ENCODE data around the gene ARHGAP26.
"Not testable (repeated sequence)": the region's sequence is repeated elsewhere in the genome, so short reads cannot be mapped to it uniquely, and the experiment has no call there.

The ARHGAP26 gene

GRCh38 chr5:143199161-143199560 is 429.0 kb downstream of the ARHGAP26 start:
- Histone ChIP-seq H3K36me3 (ENCODE audit: control insufficient read depth in 2 of 2, insufficient read depth in 2 of 2, low read length in 2 of 2) (no peaks in the 10 kb centered on the region), H3K4me1 (ENCODE audit: control insufficient read depth in 2 of 2, insufficient read depth in 2 of 2, low read length in 2 of 2) (no peaks in the 10 kb centered on the region), H3K27me3 (ENCODE audit: control insufficient read depth in 2 of 2, insufficient read depth in 2 of 2, low read length in 2 of 2) (no peaks in the 10 kb centered on the region), H3K9ac (ENCODE audit: low read depth in 1 of 2, low read length in 2 of 2) (no peak overlapping the region), H3K4me3 (ENCODE audit: low read length in 2 of 2) (no peak overlapping the region), H3K9me3 (ENCODE audit: control insufficient read depth in 2 of 2, low read length in 2 of 2) (no peaks in the 10 kb centered on the region), H3K27ac (ENCODE audit: low read depth in 2 of 2, low read length in 2 of 2) (no peak overlapping the region)

GRCh38 chr5:143199843-143200242 is 429.7 kb downstream of the ARHGAP26 start:
- Histone ChIP-seq H3K27me3 (ENCODE audit: control insufficient read depth in 2 of 2, insufficient read depth in 2 of 2, low read length in 2 of 2) (no peaks in the 10 kb centered on the region), H3K4me1 (ENCODE audit: control insufficient read depth in 2 of 2, insufficient read depth in 2 of 2, low read length in 2 of 2) (no peaks in the 10 kb centered on the region), H3K36me3 (ENCODE audit: control insufficient read depth in 2 of 2, insufficient read depth in 2 of 2, low read length in 2 of 2) (no peaks in the 10 kb centered on the region), H3K9me3 (ENCODE audit: control insufficient read depth in 2 of 2, low read length in 2 of 2) (no peaks in the 10 kb centered on the region), H3K4me3 (ENCODE audit: low read length in 2 of 2) (no peak overlapping the region), H3K9ac (ENCODE audit: low read depth in 1 of 2, low read length in 2 of 2) (no peak overlapping the region), H3K27ac (ENCODE audit: low read depth in 2 of 2, low read length in 2 of 2) (no peak overlapping the region)

GRCh38 chr5:143200781-143201398 is 430.7 kb downstream of the ARHGAP26 start:
- H3K9ac ChIP-seq (ENCODE audit: low read depth in 1 of 2, low read length in 2 of 2), result no peak overlapping the region
- no peaks in the 10 kb centered on the region for H3K36me3 ChIP-seq (ENCODE audit: control insufficient read depth in 2 of 2, insufficient read depth in 2 of 2, low read length in 2 of 2)
- H3K27me3 ChIP-seq (ENCODE audit: control insufficient read depth in 2 of 2, insufficient read depth in 2 of 2, low read length in 2 of 2), result no peaks in the 10 kb centered on the region
- no peak overlapping the region for H3K4me3 ChIP-seq (ENCODE audit: low read length in 2 of 2)
- H3K9me3 ChIP-seq (ENCODE audit: control insufficient read depth in 2 of 2, low read length in 2 of 2), result no peaks in the 10 kb centered on the region
- no peak overlapping the region for H3K27ac ChIP-seq (ENCODE audit: low read depth in 2 of 2, low read length in 2 of 2)
- no peaks in the 10 kb centered on the region for H3K4me1 ChIP-seq (ENCODE audit: control insufficient read depth in 2 of 2, insufficient read depth in 2 of 2, low read length in 2 of 2)

- Histone ChIP-seq H3K27me3 (ENCODE audit: control insufficient read depth in 2 of 2, insufficient read depth in 2 of 2, low read length in 2 of 2) (no peaks in the 10 kb centered on the region), H3K9me3 (ENCODE audit: control insufficient read depth in 2 of 2, low read length in 2 of 2) (no peaks in the 10 kb centered on the region), H3K36me3 (ENCODE audit: control insufficient read depth in 2 of 2, insufficient read depth in 2 of 2, low read length in 2 of 2) (no peaks in the 10 kb centered on the region), H3K4me1 (ENCODE audit: control insufficient read depth in 2 of 2, insufficient read depth in 2 of 2, low read length in 2 of 2) (no peaks in the 10 kb centered on the region), H3K27ac (ENCODE audit: low read depth in 2 of 2, low read length in 2 of 2) (no peak overlapping the region), H3K4me3 (ENCODE audit: low read length in 2 of 2) (no peak overlapping the region), H3K9ac (ENCODE audit: low read depth in 1 of 2, low read length in 2 of 2) (no peak overlapping the region)
Observed at GRCh38 chr5:143201589-143201988, 431.4 kb downstream of the ARHGAP26 start.

GRCh38 chr5:143203301-143203956 is 433.3 kb downstream of the ARHGAP26 start:
- H3K27me3 ChIP-seq (ENCODE audit: control insufficient read depth in 2 of 2, insufficient read depth in 2 of 2, low read length in 2 of 2); H3K4me3 ChIP-seq (ENCODE audit: low read length in 2 of 2); H3K27ac ChIP-seq (ENCODE audit: low read depth in 2 of 2, low read length in 2 of 2); H3K9me3 ChIP-seq (ENCODE audit: control insufficient read depth in 2 of 2, low read length in 2 of 2); H3K9ac ChIP-seq (ENCODE audit: low read depth in 1 of 2, low read length in 2 of 2); H3K36me3 ChIP-seq (ENCODE audit: control insufficient read depth in 2 of 2, insufficient read depth in 2 of 2, low read length in 2 of 2); H3K4me1 ChIP-seq (ENCODE audit: control insufficient read depth in 2 of 2, insufficient read depth in 2 of 2, low read length in 2 of 2): not testable (repeated sequence)

GRCh38 chr5:143204474-143205246 is 434.5 kb downstream of the ARHGAP26 start:
- Histone ChIP-seq H3K36me3 (ENCODE audit: control insufficient read depth in 2 of 2, insufficient read depth in 2 of 2, low read length in 2 of 2) (no peaks in the 10 kb centered on the region), H3K4me3 (ENCODE audit: low read length in 2 of 2) (no peak overlapping the region), H3K27ac (ENCODE audit: low read depth in 2 of 2, low read length in 2 of 2) (no peak overlapping the region)

GRCh38 chr5:143205386-143205785 is 435.2 kb downstream of the ARHGAP26 start:
- Histone ChIP-seq H3K4me3 (ENCODE audit: low read length in 2 of 2) (no peak overlapping the region), H3K9me3 (ENCODE audit: control insufficient read depth in 2 of 2, low read length in 2 of 2) (no peaks in the 10 kb centered on the region), H3K4me1 (ENCODE audit: control insufficient read depth in 2 of 2, insufficient read depth in 2 of 2, low read length in 2 of 2) (peaks cover 0 to 6% of the 10 kb centered on the region in 2 donors), H3K27ac (ENCODE audit: low read depth in 2 of 2, low read length in 2 of 2) (no peak overlapping the region), H3K27me3 (ENCODE audit: control insufficient read depth in 2 of 2, insufficient read depth in 2 of 2, low read length in 2 of 2) (no peaks in the 10 kb centered on the region), H3K36me3 (ENCODE audit: control insufficient read depth in 2 of 2, insufficient read depth in 2 of 2, low read length in 2 of 2) (no peaks in the 10 kb centered on the region), H3K9ac (ENCODE audit: low read depth in 1 of 2, low read length in 2 of 2) (no peak overlapping the region)

More at GRCh38 chr5:143204474-143205246, 434.5 kb downstream of the ARHGAP26 start:
- no peak overlapping the region for H3K9ac ChIP-seq (ENCODE audit: low read depth in 1 of 2, low read length in 2 of 2)
- no peaks in the 10 kb centered on the region for H3K9me3 ChIP-seq (ENCODE audit: control insufficient read depth in 2 of 2, low read length in 2 of 2)
- H3K4me1 ChIP-seq (ENCODE audit: control insufficient read depth in 2 of 2, insufficient read depth in 2 of 2, low read length in 2 of 2), result peaks cover 0 to 6% of the 10 kb centered on the region in 2 donors
- H3K27me3 ChIP-seq (ENCODE audit: control insufficient read depth in 2 of 2, insufficient read depth in 2 of 2, low read length in 2 of 2), result no peaks in the 10 kb centered on the region

GRCh38 chr5:143205883-143206195 is 435.7 kb downstream of the ARHGAP26 start:
- Histone ChIP-seq H3K9ac (ENCODE audit: low read depth in 1 of 2, low read length in 2 of 2) (no peak overlapping the region), H3K9me3 (ENCODE audit: control insufficient read depth in 2 of 2, low read length in 2 of 2) (no peaks in the 10 kb centered on the region), H3K4me3 (ENCODE audit: low read length in 2 of 2) (no peak overlapping the region), H3K27ac (ENCODE audit: low read depth in 2 of 2, low read length in 2 of 2) (no peak overlapping the region), H3K4me1 (ENCODE audit: control insufficient read depth in 2 of 2, insufficient read depth in 2 of 2, low read length in 2 of 2) (peaks cover 0 to 6% of the 10 kb centered on the region in 2 donors), H3K36me3 (ENCODE audit: control insufficient read depth in 2 of 2, insufficient read depth in 2 of 2, low read length in 2 of 2) (no peaks in the 10 kb centered on the region), H3K27me3 (ENCODE audit: control insufficient read depth in 2 of 2, insufficient read depth in 2 of 2, low read length in 2 of 2) (no peaks in the 10 kb centered on the region)

- H3K4me1 ChIP-seq (ENCODE audit: control insufficient read depth in 2 of 2, insufficient read depth in 2 of 2, low read length in 2 of 2), result peaks cover 0 to 6% of the 10 kb centered on the region in 2 donors
- H3K27me3 ChIP-seq (ENCODE audit: control insufficient read depth in 2 of 2, insufficient read depth in 2 of 2, low read length in 2 of 2), result no peaks in the 10 kb centered on the region
- no peaks in the 10 kb centered on the region for H3K36me3 ChIP-seq (ENCODE audit: control insufficient read depth in 2 of 2, insufficient read depth in 2 of 2, low read length in 2 of 2)
- no peaks in the 10 kb centered on the region for H3K9me3 ChIP-seq (ENCODE audit: control insufficient read depth in 2 of 2, low read length in 2 of 2)
- no peak overlapping the region for H3K4me3 ChIP-seq (ENCODE audit: low read length in 2 of 2)
- H3K27ac ChIP-seq (ENCODE audit: low read depth in 2 of 2, low read length in 2 of 2), result no peak overlapping the region
- H3K9ac ChIP-seq (ENCODE audit: low read depth in 1 of 2, low read length in 2 of 2), result no peak overlapping the region
Observed at GRCh38 chr5:143206196-143207053, 436.2 kb downstream of the ARHGAP26 start.

GRCh38 chr5:143207058-143207457 is 436.9 kb downstream of the ARHGAP26 start:
- H3K4me1 ChIP-seq (ENCODE audit: control insufficient read depth in 2 of 2, insufficient read depth in 2 of 2, low read length in 2 of 2), result peaks cover 0 to 6% of the 10 kb centered on the region in 2 donors
- H3K27ac ChIP-seq (ENCODE audit: low read depth in 2 of 2, low read length in 2 of 2), result no peak overlapping the region
- H3K27me3 ChIP-seq (ENCODE audit: control insufficient read depth in 2 of 2, insufficient read depth in 2 of 2, low read length in 2 of 2), result no peaks in the 10 kb centered on the region
- H3K36me3 ChIP-seq (ENCODE audit: control insufficient read depth in 2 of 2, insufficient read depth in 2 of 2, low read length in 2 of 2), result no peaks in the 10 kb centered on the region
- H3K9me3 ChIP-seq (ENCODE audit: control insufficient read depth in 2 of 2, low read length in 2 of 2), result no peaks in the 10 kb centered on the region
- H3K4me3 ChIP-seq (ENCODE audit: low read length in 2 of 2), result no peak overlapping the region
- H3K9ac ChIP-seq (ENCODE audit: low read depth in 1 of 2, low read length in 2 of 2), result no peak overlapping the region

Measured in mucosa of rectum (tissue), 2 donors.